Measurements from ENCODE around the gene MICAL1. TPM values are rescaled to one million over a fixed set of nuclear protein-coding genes. Genes with fewer than 3 reads are reported as not detected.

MICAL1 gene
- total RNA-seq = 100 to 1,000 TPM in 2 of 6 donors, 10 to 100 TPM in 4; 61.7 to 268 (median 78.3) TPM

DNA sequence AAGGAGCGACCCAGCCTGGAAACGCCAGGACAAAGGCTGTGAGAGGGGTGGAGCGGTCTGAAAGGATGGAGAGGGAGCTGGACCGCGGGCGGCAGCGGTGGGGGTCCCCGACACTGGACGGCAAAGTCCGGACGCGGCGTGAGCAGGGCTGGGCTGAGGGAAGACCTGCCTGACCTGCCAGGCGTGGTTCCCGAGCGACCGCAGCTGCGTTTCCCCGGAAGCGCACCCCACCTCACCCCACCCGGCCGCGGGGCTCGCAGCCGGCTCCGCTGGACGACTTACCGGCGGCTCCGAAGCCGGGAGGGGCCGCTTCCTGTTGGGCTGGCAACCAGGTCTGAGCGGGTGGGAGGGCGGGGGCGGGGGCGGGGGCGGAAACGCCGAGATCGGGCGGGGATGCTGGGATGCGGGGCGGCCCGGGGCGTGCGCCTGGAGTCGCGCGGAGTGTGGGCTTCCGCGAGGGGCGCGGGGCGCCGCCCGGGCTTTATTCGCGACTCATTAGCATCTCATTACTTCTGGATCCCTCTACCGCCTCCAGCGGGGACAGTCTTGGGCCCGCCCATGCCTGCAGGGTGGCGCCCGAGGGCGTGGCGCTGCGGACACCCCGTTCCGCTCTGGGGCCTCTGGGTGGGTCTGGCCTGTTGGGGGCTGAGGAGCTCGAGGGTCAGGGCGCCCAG lies at the start of gene MICAL1:
MICAL1 (minus strand) TSS at position 336 of the 674 bp plus-strand sequence. CDS start 1,576 bp downstream, outside the sequence.
- 0 to 1% methylated on average over 13 to 24 of the region's 70 CpGs for WGBS, 2 donors
- DNase-seq (peak; percentile 91 to 96), ATAC-seq (ENCODE audit: low FRiP score in 2 of 2) (peak; percentile 86)
- Histone ChIP-seq H3K36me3 (peaks cover 0 to 19% (median 5%) of the 10 kb centered on the region in 4 donors), H3K27ac (peak within 1 kb of the TSS; percentile 84 to 93 (median 86)), H3K27me3 (no peaks in the 10 kb centered on the region), H3K4me1 (peaks cover 28 to 45% (median 35%) of the 10 kb centered on the region in 4 donors), H3K4me3 (peak within 1 kb of the TSS; percentile 76 to 92 (median 82)), H3K9me3 (no peaks in the 10 kb centered on the region)
- TF ChIP-seq, protein P1, sequence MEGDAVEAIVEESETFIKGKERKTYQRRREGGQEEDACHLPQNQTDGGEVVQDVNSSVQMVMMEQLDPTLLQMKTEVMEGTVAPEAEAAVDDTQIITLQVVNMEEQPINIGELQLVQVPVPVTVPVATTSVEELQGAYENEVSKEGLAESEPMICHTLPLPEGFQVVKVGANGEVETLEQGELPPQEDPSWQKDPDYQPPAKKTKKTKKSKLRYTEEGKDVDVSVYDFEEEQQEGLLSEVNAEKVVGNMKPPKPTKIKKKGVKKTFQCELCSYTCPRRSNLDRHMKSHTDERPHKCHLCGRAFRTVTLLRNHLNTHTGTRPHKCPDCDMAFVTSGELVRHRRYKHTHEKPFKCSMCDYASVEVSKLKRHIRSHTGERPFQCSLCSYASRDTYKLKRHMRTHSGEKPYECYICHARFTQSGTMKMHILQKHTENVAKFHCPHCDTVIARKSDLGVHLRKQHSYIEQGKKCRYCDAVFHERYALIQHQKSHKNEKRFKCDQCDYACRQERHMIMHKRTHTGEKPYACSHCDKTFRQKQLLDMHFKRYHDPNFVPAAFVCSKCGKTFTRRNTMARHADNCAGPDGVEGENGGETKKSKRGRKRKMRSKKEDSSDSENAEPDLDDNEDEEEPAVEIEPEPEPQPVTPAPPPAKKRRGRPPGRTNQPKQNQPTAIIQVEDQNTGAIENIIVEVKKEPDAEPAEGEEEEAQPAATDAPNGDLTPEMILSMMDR (IDR thresholded peaks at IDR 0.05) = peak; percentile 14 to 72 (median 46)
- TF ChIP-seq POLR2A (IDR thresholded peaks at IDR 0.05) (peak in 2 of 4 donors; percentile 29 to 72), POLR2AphosphoS5 (IDR thresholded peaks at IDR 0.05) (peak in 1 of 2 donors; percentile 66), EP300 (IDR thresholded peaks at IDR 0.05) (no peak)

GRCh38 chr6:109503327-109504224 lies 48.0 kb upstream of the MICAL1 start:
- Histone ChIP-seq H3K27me3 (no peaks in the 10 kb centered on the region), H3K27ac (no peak overlapping the region), H3K9me3 (no peaks in the 10 kb centered on the region), H3K36me3 (no peaks in the 10 kb centered on the region), H3K4me1 (peaks cover 0 to 3% (median 0%) of the 10 kb centered on the region in 4 donors), H3K4me3 (no peak overlapping the region)
- TF ChIP-seq, protein P1 (IDR thresholded peaks at IDR 0.05) = no peak
- TF ChIP-seq POLR2A (IDR thresholded peaks at IDR 0.05) (no peak), POLR2AphosphoS5 (IDR thresholded peaks at IDR 0.05) (no peak), EP300 (IDR thresholded peaks at IDR 0.05) (no peak)
- ATAC-seq (ENCODE audit: low FRiP score in 2 of 2) = no peak
- 69 to 71% methylated on average over 10 of the region's 10 CpGs for WGBS, 2 donors
- no peak for DNase-seq

GRCh38 chr6:109498936-109499335 lies 43.4 kb upstream of the MICAL1 start:
- no peaks in the 10 kb centered on the region for H3K4me1 ChIP-seq
- H3K4me3 ChIP-seq = no peak overlapping the region
- WGBS, 2 donors = 79 to 87% methylated on average over 2 of the region's 2 CpGs
- TF ChIP-seq POLR2A (IDR thresholded peaks at IDR 0.05) (no peak), POLR2AphosphoS5 (IDR thresholded peaks at IDR 0.05) (no peak), EP300 (IDR thresholded peaks at IDR 0.05) (no peak)
- TF ChIP-seq, protein P1 (IDR thresholded peaks at IDR 0.05) = no peak
- H3K36me3 ChIP-seq = no peaks in the 10 kb centered on the region
- DNase-seq (no peak), ATAC-seq (ENCODE audit: low FRiP score in 2 of 2) (no peak)
- no peak overlapping the region for H3K27ac ChIP-seq
- H3K27me3 ChIP-seq = no peaks in the 10 kb centered on the region
- no peaks in the 10 kb centered on the region for H3K9me3 ChIP-seq

GRCh38 chr6:109498052-109498451 lies 42.5 kb upstream of the MICAL1 start:
- no peak overlapping the region for H3K4me3 ChIP-seq
- DNase-seq = no peak
- H3K27me3 ChIP-seq = no peaks in the 10 kb centered on the region
- ATAC-seq (ENCODE audit: low FRiP score in 2 of 2) = no peak
- 82 to 93% methylated on average over 4 of the region's 4 CpGs for WGBS, 2 donors
- H3K36me3 ChIP-seq = no peaks in the 10 kb centered on the region
- no peak overlapping the region for H3K27ac ChIP-seq
- no peaks in the 10 kb centered on the region for H3K4me1 ChIP-seq
- TF ChIP-seq EP300 (IDR thresholded peaks at IDR 0.05) = no peak
- TF ChIP-seq, protein P1 (IDR thresholded peaks at IDR 0.05) = no peak
- H3K9me3 ChIP-seq = no peaks in the 10 kb centered on the region
